Measurements from ENCODE around the gene CEP55. TPM values are rescaled to one million over a fixed set of nuclear protein-coding genes. Genes with fewer than 3 reads are reported as not detected.

The CEP55 gene
- polyA plus RNA-seq, 1 donor (not counting 4 experiments of a cell fraction or from before 2014, with no cell fraction given): 25.4 TPM

- no peak overlapping the region for H3K4me3 ChIP-seq (ENCODE audit: control insufficient read depth in 2 of 3, extremely low read depth in 1 of 3, insufficient read depth in 2 of 3, low read depth in 1 of 3, low read length in 3 of 3)
- no peaks in the 10 kb centered on the region for H3K9me1 ChIP-seq (ENCODE audit: control insufficient read depth, extremely low read depth, insufficient read depth, low read length)
- H3K79me2 ChIP-seq (ENCODE audit: control insufficient read depth, insufficient read depth, low read length): no peaks in the 10 kb centered on the region
- no peaks in the 10 kb centered on the region for H3K9me3 ChIP-seq (ENCODE audit: control insufficient read depth, low read depth, low read length)
- H3K27ac ChIP-seq (ENCODE audit: control insufficient read depth, insufficient read depth, low read length): no peak overlapping the region
- dilution Hi-C loops (cut with MboI; ENCODE audit: extremely low pct_ligation_motif_present, low sequenced_read_pairs): no loop called here
- no peaks in the 10 kb centered on the region for H3K36me3 ChIP-seq (ENCODE audit: control insufficient read depth in 2 of 2, extremely low read depth in 1 of 2, insufficient read depth in 2 of 2, low read length in 2 of 2)
- no peaks in the 10 kb centered on the region for H3K27me3 ChIP-seq (ENCODE audit: control insufficient read depth, extremely low read depth, insufficient read depth, low read length)
- no peaks in the 10 kb centered on the region for H3K4me1 ChIP-seq (ENCODE audit: control insufficient read depth, extremely low read depth, insufficient read depth, low read length)
- H2AFZ ChIP-seq (ENCODE audit: control insufficient read depth, low read length): no peak overlapping the region
- no peaks in the 10 kb centered on the region for H4K20me1 ChIP-seq (ENCODE audit: control insufficient read depth, extremely low read depth, insufficient read depth, low read length)
- TF ChIP-seq, protein P1, sequence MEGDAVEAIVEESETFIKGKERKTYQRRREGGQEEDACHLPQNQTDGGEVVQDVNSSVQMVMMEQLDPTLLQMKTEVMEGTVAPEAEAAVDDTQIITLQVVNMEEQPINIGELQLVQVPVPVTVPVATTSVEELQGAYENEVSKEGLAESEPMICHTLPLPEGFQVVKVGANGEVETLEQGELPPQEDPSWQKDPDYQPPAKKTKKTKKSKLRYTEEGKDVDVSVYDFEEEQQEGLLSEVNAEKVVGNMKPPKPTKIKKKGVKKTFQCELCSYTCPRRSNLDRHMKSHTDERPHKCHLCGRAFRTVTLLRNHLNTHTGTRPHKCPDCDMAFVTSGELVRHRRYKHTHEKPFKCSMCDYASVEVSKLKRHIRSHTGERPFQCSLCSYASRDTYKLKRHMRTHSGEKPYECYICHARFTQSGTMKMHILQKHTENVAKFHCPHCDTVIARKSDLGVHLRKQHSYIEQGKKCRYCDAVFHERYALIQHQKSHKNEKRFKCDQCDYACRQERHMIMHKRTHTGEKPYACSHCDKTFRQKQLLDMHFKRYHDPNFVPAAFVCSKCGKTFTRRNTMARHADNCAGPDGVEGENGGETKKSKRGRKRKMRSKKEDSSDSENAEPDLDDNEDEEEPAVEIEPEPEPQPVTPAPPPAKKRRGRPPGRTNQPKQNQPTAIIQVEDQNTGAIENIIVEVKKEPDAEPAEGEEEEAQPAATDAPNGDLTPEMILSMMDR (optimal IDR thresholded peaks at IDR 0.05 in 1 of 3, IDR thresholded peaks at IDR 0.05 in 1 of 3, conservative IDR thresholded peaks at IDR 0.05 in 1 of 3; ENCODE audit: extremely low read depth in 1 of 3, insufficient read depth in 2 of 3, low read length in 3 of 3): no peak
- TF ChIP-seq EZH2 (IDR thresholded peaks at IDR 0.05; ENCODE audit: low read length): no peak
- no peak overlapping the region for H3K4me2 ChIP-seq (ENCODE audit: control insufficient read depth, extremely low read depth, insufficient read depth, low read depth, low read length)
- FAIRE-seq (no peak), DNase-seq (ENCODE audit: low read depth, low spot score) (no peak)
- no peak overlapping the region for H3K9ac ChIP-seq (ENCODE audit: control insufficient read depth, extremely low read depth, insufficient read depth, low read length)
Observed at GRCh38 chr10:93553482-93554315, 57.3 kb downstream of the CEP55 start.

GRCh38 chr10:93554316-93554663 is 57.9 kb downstream of the CEP55 start:
- dilution Hi-C loops (cut with MboI; ENCODE audit: extremely low pct_ligation_motif_present, low sequenced_read_pairs): no loop called here
- Histone ChIP-seq H3K79me2 (ENCODE audit: control insufficient read depth, insufficient read depth, low read length) (no peaks in the 10 kb centered on the region), H3K4me3 (ENCODE audit: control insufficient read depth in 2 of 3, extremely low read depth in 1 of 3, insufficient read depth in 2 of 3, low read depth in 1 of 3, low read length in 3 of 3) (no peak overlapping the region), H3K27me3 (ENCODE audit: control insufficient read depth, extremely low read depth, insufficient read depth, low read length) (no peaks in the 10 kb centered on the region), H3K36me3 (ENCODE audit: control insufficient read depth in 2 of 2, extremely low read depth in 1 of 2, insufficient read depth in 2 of 2, low read length in 2 of 2) (no peaks in the 10 kb centered on the region), H3K9ac (ENCODE audit: control insufficient read depth, extremely low read depth, insufficient read depth, low read length) (no peak overlapping the region), H3K27ac (ENCODE audit: control insufficient read depth, insufficient read depth, low read length) (no peak overlapping the region), H3K9me3 (ENCODE audit: control insufficient read depth, low read depth, low read length) (no peaks in the 10 kb centered on the region), H4K20me1 (ENCODE audit: control insufficient read depth, extremely low read depth, insufficient read depth, low read length) (no peaks in the 10 kb centered on the region), H3K9me1 (ENCODE audit: control insufficient read depth, extremely low read depth, insufficient read depth, low read length) (no peaks in the 10 kb centered on the region), H3K4me1 (ENCODE audit: control insufficient read depth, extremely low read depth, insufficient read depth, low read length) (no peaks in the 10 kb centered on the region), H3K4me2 (ENCODE audit: control insufficient read depth, extremely low read depth, insufficient read depth, low read depth, low read length) (no peak overlapping the region), H2AFZ (ENCODE audit: control insufficient read depth, low read length) (no peak overlapping the region)
- FAIRE-seq: no peak
- no peak for TF ChIP-seq EZH2 (IDR thresholded peaks at IDR 0.05; ENCODE audit: low read length)
- TF ChIP-seq, protein P1 (optimal IDR thresholded peaks at IDR 0.05 in 1 of 3, IDR thresholded peaks at IDR 0.05 in 1 of 3, conservative IDR thresholded peaks at IDR 0.05 in 1 of 3; ENCODE audit: extremely low read depth in 1 of 3, insufficient read depth in 2 of 3, low read length in 3 of 3): no peak
- DNase-seq (ENCODE audit: low read depth, low spot score): no peak

Data from keratinocyte (primary cell).